ENCODE results near the gene CEP19.

CEP19 gene

GRCh38 chr3:196659901-196660351, 52.1 kb downstream of the CEP19 start:
- no peak overlapping the region for H3K27ac ChIP-seq
- no peak for TF ChIP-seq CTCF (conservative IDR thresholded peaks at IDR 0.05; ENCODE audit: low read depth)
- ChIA-PET POLR2A (ENCODE audit: low non-redundant PET) (no interaction called here), CTCF (interaction anchor here (0.6 kb wide), 1 partner anchor 145 kb away, joined by 7 read pairs; no protein-coding TSS in a partner anchor)
- no peak for DNase-seq (ENCODE audit: low spot score)

All from RWPE1 (cell line).